Naive thymus-derived CD4-positive, alpha-beta T cell (primary cell): ENCODE data around the gene CCR6. TPM values are rescaled to one million over a fixed set of nuclear protein-coding genes. Genes with fewer than 3 reads are reported as not detected.
A peak's percentile ranks its signal among the peaks of the same experiment; 100 is the strongest.
"Not testable (repeated sequence)": the region's sequence is repeated elsewhere in the genome, so short reads cannot be mapped to it uniquely, and the experiment has no call there.

ENCODE experiments used
- ATAC-seq: fragments of 150-1000 bp; cut with Tn5 transposase; 2 replicates; pipeline ENCODE4 v1.10.0; 2021; ENCODE audit warnings: mild to moderate bottlenecking, moderate library complexity
- CTCF ChIA-PET: fragments of 350-600 bp; sonication (Branson Sonifier 250); formaldehyde crosslinking; loops from one replicate; lab custom pipeline; 2021; ENCODE audit warnings: antibody characterized with exemption; lab: Charles Lee
- POLR2A ChIA-PET: fragments of 350-600 bp; sonication (Branson Sonifier 250); formaldehyde crosslinking; loops from one replicate; lab custom pipeline; 2021; ENCODE audit warnings: antibody characterized with exemption, inconsistent platforms; lab: Charles Lee
- DNase-seq, 9 donors: peaks; one replicate each; pipeline versions ENCODE4 v3.0.0 to v3.0.0-alpha.2; 2020 to 2022; ENCODE audit warnings: mixed read lengths in 1 of 9
- H3K27ac ChIP-seq: one replicate; pipeline ENCODE4 v1.7.0; 2013; ENCODE audit warnings: mild to moderate bottlenecking, low read depth, low read length, moderate library complexity
- H3K27me3 ChIP-seq, 2 donors: one replicate each; pipeline ENCODE4 v1.7.0; 2013; ENCODE audit warnings: low read length in 2 of 2, mild to moderate bottlenecking in 2 of 2, moderate library complexity in 2 of 2; ENCODE audit not compliant: control insufficient read depth in 2 of 2, insufficient read depth in 2 of 2
- H3K36me3 ChIP-seq, 3 experiments: 1 replicate in 2 of 3; 2 replicates in 1 of 3; pipeline ENCODE4 v1.7.0; 2013; ENCODE audit warnings: low read length in 3 of 3, mild to moderate bottlenecking in 3 of 3, moderate library complexity in 1 of 3; ENCODE audit not compliant: insufficient read depth in 3 of 3, control insufficient read depth in 2 of 3
- H3K4me1 ChIP-seq, 2 donors: one replicate each; pipeline ENCODE4 v1.7.0; 2013; ENCODE audit warnings: low read length in 2 of 2, mild to moderate bottlenecking in 2 of 2, moderate library complexity in 1 of 2; ENCODE audit not compliant: control insufficient read depth in 2 of 2, insufficient read depth in 2 of 2
- H3K4me3 ChIP-seq: 2 replicates; pipeline ENCODE4 v1.7.0; 2013; ENCODE audit warnings: mild to moderate bottlenecking, low read length
- H3K9me3 ChIP-seq, 3 experiments: 1 replicate in 2 of 3; 2 replicates in 1 of 3; pipeline ENCODE4 v1.7.0; 2013; ENCODE audit warnings: low read length in 3 of 3; ENCODE audit not compliant: control insufficient read depth in 2 of 3
- H3K27ac Mint-ChIP-seq, 9 donors: one replicate each; pipeline ENCODE4 v1.8.0; 2020 to 2022; ENCODE audit warnings: mixed read lengths in 9 of 9, mild to moderate bottlenecking in 8 of 9, moderate library complexity in 5 of 9, inconsistent platforms in 2 of 9
- H3K27me3 Mint-ChIP-seq, 5 donors: one replicate each; pipeline ENCODE4 v1.8.0; 2021 to 2022; ENCODE audit warnings: mixed read lengths in 5 of 5, mild to moderate bottlenecking in 1 of 5
- H3K36me3 Mint-ChIP-seq, 5 donors: one replicate each; pipeline ENCODE4 v1.8.0; 2020 to 2022; ENCODE audit warnings: mixed read lengths in 5 of 5, mild to moderate bottlenecking in 3 of 5, inconsistent platforms in 1 of 5
- H3K4me1 Mint-ChIP-seq, 7 donors: one replicate each; pipeline ENCODE4 v1.8.0; 2020 to 2022; ENCODE audit warnings: mixed read lengths in 7 of 7, mild to moderate bottlenecking in 3 of 7, inconsistent platforms in 1 of 7
- H3K4me3 Mint-ChIP-seq, 10 donors: one replicate each; pipeline ENCODE4 v1.8.0; 2020 to 2022; ENCODE audit warnings: mild to moderate bottlenecking in 10 of 10, mixed read lengths in 10 of 10, moderate library complexity in 6 of 10, inconsistent platforms in 2 of 10
- H3K9me3 Mint-ChIP-seq, 11 donors: one replicate each; pipeline ENCODE4 v1.8.0; 2020 to 2022; ENCODE audit warnings: mixed read lengths in 11 of 11, mild to moderate bottlenecking in 4 of 11, inconsistent platforms in 1 of 11, moderate library complexity in 1 of 11
- intact Hi-C, 2 donors: fragments of 100-400 bp; cut with micrococcal nuclease; formaldehyde crosslinking; loops; one replicate each; pipeline ENCODE4 v1.15.1; 2023
- polyA plus RNA-seq, 2 donors: library from polyadenylated mRNA; unstranded; fragments of 300-500 nt; fragmentation: Illumina TruSeq; gene quantifications; one replicate each; pipeline ENCODE4 v1.2.3, GENCODE V29; 2021
- total RNA-seq, 6 experiments: library from RNA in 5 of 6; stranded (reverse) in 5 of 6; gene quantifications; 1 replicate in 5 of 6; 2 replicates in 1 of 6; pipeline ENCODE4 v1.2.3 and lab custom pipeline; 2021 to 2026

Gene CCR6
- total and polyA plus RNA-seq, 7 experiments from 2014 or later, result 0.15 to 4.1 (median 0.50) TPM; not detected in 1

DNA sequence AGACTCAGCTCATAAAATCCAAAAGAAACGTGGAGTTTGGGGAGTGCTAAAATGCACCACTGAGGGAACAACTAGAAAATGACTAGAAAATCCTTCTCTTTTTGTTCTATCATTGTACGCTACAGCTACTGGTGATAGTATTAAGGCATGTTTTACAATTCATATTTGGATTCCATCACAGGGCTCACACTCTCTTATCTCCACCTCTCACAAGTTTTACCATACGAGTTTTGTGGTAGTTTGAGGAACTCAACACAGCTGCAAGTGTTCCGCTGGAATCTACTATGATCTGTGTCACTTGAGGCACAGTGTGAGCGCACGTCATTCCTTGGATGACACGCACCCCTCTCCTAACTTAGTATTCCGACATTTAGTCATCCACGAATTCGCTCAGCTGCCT, 44.8 kb downstream of the CCR6 start:
- H3K27me3 Mint-ChIP-seq, result peaks cover 5 to 24% (median 14%) of the 10 kb centered on the region in 5 donors
- H3K36me3 Mint-ChIP-seq, CTCF ChIA-PET, H3K9me3 ChIP-seq, H3K27me3 ChIP-seq, H3K36me3 ChIP-seq, DNase-seq, POLR2A ChIA-PET, H3K27ac ChIP-seq, ATAC-seq, H3K27ac Mint-ChIP-seq, H3K4me1 ChIP-seq, H3K4me3 ChIP-seq, H3K9me3 Mint-ChIP-seq, H3K4me1 Mint-ChIP-seq, intact Hi-C loops, H3K4me3 Mint-ChIP-seq: not testable (repeated sequence)

- H3K27ac ChIP-seq, H3K27me3 ChIP-seq, ATAC-seq, H3K9me3 ChIP-seq, H3K36me3 ChIP-seq, intact Hi-C loops, CTCF ChIA-PET, H3K4me3 ChIP-seq, DNase-seq, H3K9me3 Mint-ChIP-seq, H3K4me3 Mint-ChIP-seq, H3K36me3 Mint-ChIP-seq, H3K4me1 Mint-ChIP-seq, H3K4me1 ChIP-seq, H3K27ac Mint-ChIP-seq, POLR2A ChIA-PET: not testable (repeated sequence)
- peaks cover 5 to 24% (median 14%) of the 10 kb centered on the region in 5 donors for H3K27me3 Mint-ChIP-seq
Observed at GRCh38 chr6:167168296-167168695, 45.4 kb downstream of the CCR6 start.

DNA sequence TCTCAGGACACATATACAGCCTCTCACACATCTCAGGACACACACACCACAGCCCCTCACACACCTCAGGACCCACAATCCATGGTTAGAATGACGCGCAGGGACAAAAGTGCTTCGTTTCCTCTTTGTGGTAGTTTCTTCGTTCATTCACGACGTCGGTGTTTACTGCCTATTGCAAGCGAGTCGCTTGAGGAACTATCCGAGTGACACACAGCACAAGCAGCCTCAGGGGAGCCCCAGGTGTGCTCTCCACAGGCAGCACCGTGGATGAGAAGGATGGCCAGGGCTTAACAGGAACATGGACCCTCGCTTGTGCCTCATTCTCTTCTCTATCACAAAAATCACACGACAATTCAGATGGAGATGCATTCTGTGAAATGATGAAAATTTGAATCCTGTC, 47.0 kb downstream of the CCR6 start:
- POLR2A ChIA-PET, H3K4me3 Mint-ChIP-seq, H3K27ac ChIP-seq, intact Hi-C loops, H3K27me3 ChIP-seq, CTCF ChIA-PET, H3K36me3 ChIP-seq, H3K9me3 ChIP-seq, H3K4me3 ChIP-seq, ATAC-seq, H3K9me3 Mint-ChIP-seq, H3K27ac Mint-ChIP-seq, H3K36me3 Mint-ChIP-seq, H3K4me1 ChIP-seq, DNase-seq, H3K4me1 Mint-ChIP-seq: not testable (repeated sequence)
- H3K27me3 Mint-ChIP-seq, result peaks cover 5 to 21% (median 14%) of the 10 kb centered on the region in 5 donors

DNA sequence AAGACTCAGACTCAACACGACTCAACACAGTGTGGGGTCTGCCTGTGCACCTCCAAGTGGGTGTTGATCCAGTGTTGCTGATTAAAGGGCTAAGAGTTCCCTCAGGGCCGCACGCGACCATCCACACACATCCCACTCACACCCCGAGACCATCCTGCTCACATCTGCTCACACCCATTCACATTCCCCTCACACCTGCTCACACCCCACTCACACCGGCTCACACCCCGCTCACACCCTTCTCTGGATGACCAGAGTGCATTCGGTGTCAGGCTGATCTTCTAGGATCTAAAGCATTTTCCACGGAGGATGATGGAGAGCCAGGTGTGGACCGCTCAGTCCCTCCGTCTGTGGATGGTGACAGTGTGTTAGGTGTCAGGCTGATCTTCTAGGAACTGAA, 48.4 kb downstream of the CCR6 start:
- Mint-ChIP-seq H3K27me3 (peaks cover 2 to 16% (median 14%) of the 10 kb centered on the region in 5 donors), H3K27ac (peak overlapping the region in 1 of 9 donors; percentile 85)
- POLR2A ChIA-PET, H3K27ac ChIP-seq, H3K4me3 Mint-ChIP-seq, H3K4me1 ChIP-seq, CTCF ChIA-PET, H3K27me3 ChIP-seq, ATAC-seq, H3K4me3 ChIP-seq, H3K4me1 Mint-ChIP-seq, H3K36me3 ChIP-seq, DNase-seq, intact Hi-C loops, H3K9me3 ChIP-seq, H3K36me3 Mint-ChIP-seq, H3K9me3 Mint-ChIP-seq: not testable (repeated sequence)

DNA sequence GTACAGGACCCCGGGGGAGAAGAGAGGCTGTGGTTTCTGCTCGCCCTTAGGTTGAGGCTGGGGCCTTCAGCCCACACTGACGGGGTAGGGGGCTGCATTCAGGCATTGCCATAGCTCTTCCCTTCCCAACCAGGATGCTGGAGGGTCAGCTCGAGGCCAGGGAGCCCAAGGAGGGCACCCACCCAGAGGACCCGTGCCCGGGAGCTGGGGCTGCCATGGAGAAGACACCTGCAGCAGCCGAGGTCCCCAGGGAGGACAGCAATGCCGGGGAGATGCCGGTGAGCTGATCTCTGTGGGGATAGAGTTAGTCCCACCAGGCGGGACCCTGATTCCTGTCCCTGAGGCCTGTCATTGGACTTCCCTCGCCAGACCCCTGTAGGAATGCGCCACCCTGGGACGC, 49.1 kb downstream of the CCR6 start:
- H3K27ac ChIP-seq, ATAC-seq, H3K27me3 ChIP-seq, H3K4me3 Mint-ChIP-seq, H3K9me3 Mint-ChIP-seq, H3K4me1 ChIP-seq, DNase-seq, H3K4me3 ChIP-seq, H3K27ac Mint-ChIP-seq, H3K36me3 Mint-ChIP-seq, POLR2A ChIA-PET, H3K4me1 Mint-ChIP-seq, intact Hi-C loops, H3K36me3 ChIP-seq, CTCF ChIA-PET, H3K9me3 ChIP-seq: not testable (repeated sequence)
- peaks cover 0 to 16% (median 9%) of the 10 kb centered on the region in 5 donors for H3K27me3 Mint-ChIP-seq

GRCh38 chr6:167177271-167177670, 54.4 kb downstream of the CCR6 start:
- H3K36me3 Mint-ChIP-seq, H3K9me3 Mint-ChIP-seq, H3K36me3 ChIP-seq, H3K27ac Mint-ChIP-seq, H3K4me3 Mint-ChIP-seq, DNase-seq, H3K27me3 Mint-ChIP-seq, intact Hi-C loops, H3K27me3 ChIP-seq, H3K4me3 ChIP-seq, H3K9me3 ChIP-seq, H3K27ac ChIP-seq, CTCF ChIA-PET, POLR2A ChIA-PET, H3K4me1 ChIP-seq, ATAC-seq, H3K4me1 Mint-ChIP-seq: not testable (repeated sequence)

DNA sequence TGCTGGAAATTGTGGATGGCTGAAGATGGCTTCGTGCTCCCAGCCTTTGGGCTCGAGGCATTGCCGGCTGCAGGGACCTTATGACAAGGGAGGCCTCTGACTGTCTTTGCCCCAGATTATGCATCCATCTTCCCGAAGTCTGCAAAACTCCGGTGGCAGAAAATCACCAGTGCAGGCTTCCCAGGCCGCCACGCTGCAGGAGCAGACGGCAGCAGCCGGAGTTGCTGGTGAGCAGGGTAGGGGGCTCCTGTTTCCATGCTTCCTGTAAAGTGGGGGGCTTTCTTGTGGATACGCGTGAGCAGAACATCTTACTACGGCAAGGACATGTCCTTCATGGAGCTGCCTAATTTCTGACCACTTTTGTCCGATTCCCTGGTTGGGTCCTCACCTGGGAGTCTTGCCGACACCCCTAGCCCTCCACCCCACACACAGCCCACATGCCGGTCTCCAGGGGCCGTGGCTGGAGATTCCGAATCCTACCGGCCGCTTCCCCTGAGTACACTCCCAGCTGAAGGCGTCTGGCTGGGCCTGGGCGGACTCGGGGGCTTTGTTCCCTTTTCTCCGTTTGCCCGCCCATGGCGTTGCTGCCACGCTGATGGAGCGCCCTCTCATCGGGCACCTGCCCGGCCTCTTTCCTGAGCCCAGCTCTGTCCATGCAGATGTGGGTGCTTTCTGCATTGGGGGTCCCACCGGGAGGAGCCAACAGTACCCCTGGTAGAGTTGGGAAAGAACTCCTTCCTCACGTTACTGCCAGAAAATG, 56.2 kb downstream of the CCR6 start:
- CTCF ChIA-PET, ATAC-seq, H3K9me3 ChIP-seq, POLR2A ChIA-PET, H3K27ac ChIP-seq, H3K4me3 Mint-ChIP-seq, H3K4me1 ChIP-seq, H3K27me3 ChIP-seq, DNase-seq, H3K4me1 Mint-ChIP-seq, H3K4me3 ChIP-seq, H3K36me3 ChIP-seq, H3K9me3 Mint-ChIP-seq, intact Hi-C loops, H3K27me3 Mint-ChIP-seq, H3K27ac Mint-ChIP-seq, H3K36me3 Mint-ChIP-seq: not testable (repeated sequence)
